Skeletal muscle satellite cell (primary cell): Measurements from ENCODE around the gene FAM210A. TPM values are rescaled to one million over a fixed set of nuclear protein-coding genes. Genes with fewer than 3 reads are reported as not detected.
A peak's percentile ranks its signal among the peaks of the same experiment; 100 is the strongest.
"Not testable (repeated sequence)": the region's sequence is repeated elsewhere in the genome, so short reads cannot be mapped to it uniquely, and the experiment has no call there.

Experiments used
- H3K27me3 ChIP-seq: 2 replicates; pipeline ENCODE4 v1.7.0; 2013; ENCODE audit warnings: low read length; ENCODE audit not compliant: control insufficient read depth, insufficient read depth
- H3K36me3 ChIP-seq: 2 replicates; pipeline ENCODE4 v1.7.0; 2013; ENCODE audit warnings: mild to moderate bottlenecking, control low read depth, low read length; ENCODE audit not compliant: insufficient read depth
- H3K4me1 ChIP-seq: 2 replicates; pipeline ENCODE4 v1.7.0; 2013; ENCODE audit warnings: low read length; ENCODE audit not compliant: control insufficient read depth, insufficient read depth
- H3K4me2 ChIP-seq: 2 replicates; pipeline ENCODE4 v1.7.0; 2013; ENCODE audit warnings: mild to moderate bottlenecking, low read length
- H3K4me3 ChIP-seq: 2 replicates; pipeline ENCODE4 v1.7.0; 2013; ENCODE audit warnings: low read length
- H3K9ac ChIP-seq: 2 replicates; pipeline ENCODE4 v1.7.0; 2013; ENCODE audit warnings: mild to moderate bottlenecking, low read depth, low read length, moderate library complexity
- H3K9me3 ChIP-seq: replicated peaks from 2 replicates; pipeline ENCODE4 v1.7.0; 2013; ENCODE audit warnings: mild to moderate bottlenecking, control low read depth, low read length
- total RNA-seq: library from RNA; depleted of rRNA; stranded (reverse); fragments of >200 nt; gene quantifications from 2 replicates; pipeline ENCODE4 v1.2.3, GENCODE V29; 2012; rRNA removed

Gene FAM210A
- total RNA-seq: 26.1 and 34.5 TPM in 2 replicates

- Histone ChIP-seq H3K4me1 (peaks cover 20% of the 10 kb centered on the region), H3K27me3 (no peaks in the 10 kb centered on the region), H3K4me2 (peak within 1 kb of the TSS; percentile 91), H3K36me3 (no peaks in the 10 kb centered on the region), H3K4me3 (peak within 1 kb of the TSS; percentile 91), H3K9me3 (no peaks in the 10 kb centered on the region), H3K9ac (peak within 1 kb of the TSS; percentile 92)
Measured at GRCh38 chr18:13726232-13726971, at the start of gene FAM210A, which contains the start of gene RNMT. FAM210A (minus strand) TSS chr18:13726558; CDS start chr18:13682077, 44,481 bp downstream. RNMT (plus strand) TSS chr18:13726673; CDS start chr18:13731518, 4,845 bp downstream.

DNA sequence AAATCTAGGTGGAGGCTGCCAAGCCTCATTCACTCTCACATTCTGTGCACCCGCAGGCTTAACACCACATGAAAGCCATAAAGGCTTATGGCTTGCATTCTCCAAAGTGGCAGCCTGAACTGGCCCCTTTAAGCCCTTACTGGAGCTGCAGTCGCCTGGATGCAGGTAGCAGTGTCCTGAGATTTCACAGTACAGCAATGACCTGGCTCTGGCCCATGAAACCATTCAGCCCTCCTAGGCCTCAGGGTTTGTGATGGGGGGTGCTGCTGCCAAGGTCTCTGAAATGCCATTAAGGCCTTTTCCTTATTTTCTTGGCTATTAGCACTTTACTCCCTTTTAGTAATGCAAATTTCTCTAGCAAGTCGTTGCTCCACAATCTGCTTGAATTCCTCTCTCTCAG, 48.7 kb upstream of the FAM210A start:
- H3K4me1 ChIP-seq: no peaks in the 10 kb centered on the region
- no peaks in the 10 kb centered on the region for H3K27me3 ChIP-seq
- no peak overlapping the region for H3K4me2 ChIP-seq
- no peak overlapping the region for H3K9ac ChIP-seq
- H3K36me3 ChIP-seq: no peaks in the 10 kb centered on the region
- H3K9me3 ChIP-seq: no peaks in the 10 kb centered on the region
- no peak overlapping the region for H3K4me3 ChIP-seq

DNA sequence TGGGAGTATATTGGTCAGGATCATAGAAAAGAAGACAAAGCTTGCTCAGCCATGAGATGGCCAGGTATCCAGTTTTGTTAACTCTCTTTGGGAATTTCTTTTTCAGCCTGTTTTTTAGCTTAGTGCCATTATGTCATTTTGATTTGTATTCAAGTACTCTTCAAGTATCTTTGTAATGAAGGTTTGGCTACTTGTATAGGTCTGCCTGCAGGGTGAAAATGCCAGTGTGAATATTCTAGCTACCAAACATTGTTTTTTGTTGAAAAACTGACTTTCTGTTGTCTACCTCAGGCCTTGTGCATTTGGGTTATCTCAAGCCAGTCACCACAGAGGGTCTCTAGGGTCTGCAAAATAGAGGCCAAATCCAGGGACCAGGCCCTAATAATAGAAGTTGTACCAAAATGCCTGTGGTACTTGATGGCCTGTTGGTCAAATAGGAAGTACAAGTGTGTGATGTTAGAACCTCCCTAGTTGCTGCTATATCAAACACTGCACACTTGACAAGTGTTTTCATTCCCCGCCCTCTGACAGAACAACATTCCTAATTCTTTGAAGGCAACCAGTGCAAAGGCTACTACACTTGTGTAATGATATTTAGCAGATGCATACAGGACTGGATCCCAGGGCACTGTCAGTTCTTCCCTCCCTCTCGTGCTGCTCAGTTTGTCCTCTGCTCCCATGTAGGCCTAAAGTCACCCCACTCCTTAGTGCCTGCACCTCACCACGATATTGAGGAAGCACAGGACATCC, 36.5 kb upstream of the FAM210A start:
- no peaks in the 10 kb centered on the region for H3K27me3 ChIP-seq

DNA sequence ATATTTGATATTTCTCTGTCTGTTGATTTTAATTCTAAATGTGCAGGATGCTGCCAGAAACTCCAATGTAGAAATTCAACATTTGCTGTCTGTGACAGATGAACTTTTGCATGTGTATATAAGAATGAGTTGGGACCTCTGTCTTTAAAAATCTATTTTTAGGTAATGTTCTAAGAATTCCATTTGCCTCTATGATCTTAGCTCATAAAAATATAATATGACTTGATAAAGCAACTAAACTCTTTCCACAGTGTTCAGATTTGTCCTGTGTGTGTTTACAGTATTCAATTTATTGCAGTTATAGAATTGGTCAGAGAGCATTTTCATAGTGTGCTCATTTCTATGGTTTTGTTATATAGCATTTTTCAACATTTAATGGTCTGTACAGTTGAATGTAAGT, 33.7 kb upstream of the FAM210A start:
- H3K4me1 ChIP-seq: no peaks in the 10 kb centered on the region
- H3K9me3 ChIP-seq: no peaks in the 10 kb centered on the region
- H3K36me3 ChIP-seq: peaks cover 41% of the 10 kb centered on the region
- no peak overlapping the region for H3K9ac ChIP-seq
- H3K4me2 ChIP-seq: no peak overlapping the region
- H3K27me3 ChIP-seq: no peaks in the 10 kb centered on the region
- no peak overlapping the region for H3K4me3 ChIP-seq

More for the DNA sequence above, 36.5 kb upstream of the FAM210A start:
- Histone ChIP-seq H3K4me1 (no peaks in the 10 kb centered on the region), H3K36me3 (peaks cover 15% of the 10 kb centered on the region), H3K4me2 (no peak overlapping the region), H3K9ac (no peak overlapping the region), H3K9me3 (no peaks in the 10 kb centered on the region), H3K4me3 (no peak overlapping the region)

GRCh38 chr18:13758622-13759021, 32.3 kb upstream of the FAM210A start:
- no peak overlapping the region for H3K4me3 ChIP-seq
- H3K9me3 ChIP-seq: no peaks in the 10 kb centered on the region
- peaks cover 55% of the 10 kb centered on the region for H3K36me3 ChIP-seq
- no peak overlapping the region for H3K9ac ChIP-seq
- H3K4me1 ChIP-seq: no peaks in the 10 kb centered on the region
- H3K27me3 ChIP-seq: no peaks in the 10 kb centered on the region
- H3K4me2 ChIP-seq: no peak overlapping the region

DNA sequence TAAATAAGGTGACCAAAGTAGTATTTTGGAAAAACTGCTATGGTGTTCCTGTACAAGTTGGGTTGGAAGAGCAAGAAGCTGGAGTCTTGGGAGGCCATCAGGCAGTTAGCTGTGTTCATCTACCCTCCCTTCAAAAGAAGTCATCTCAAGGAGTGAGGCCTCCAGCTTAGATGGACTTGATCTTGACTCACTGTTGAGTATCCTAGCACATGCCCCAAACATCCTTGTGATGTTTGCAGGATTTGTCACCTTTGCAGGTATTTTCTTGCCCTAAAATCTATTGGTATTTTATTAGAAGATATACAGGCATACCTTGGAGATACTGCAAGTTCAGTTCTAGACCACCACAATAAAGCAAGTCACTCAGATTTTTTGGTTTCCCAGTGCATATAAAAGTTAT, 30.3 kb upstream of the FAM210A start:
- Histone ChIP-seq H3K4me1 (no peaks in the 10 kb centered on the region), H3K36me3 (peaks cover 59% of the 10 kb centered on the region), H3K9ac (no peak overlapping the region), H3K4me3 (no peak overlapping the region), H3K27me3 (no peaks in the 10 kb centered on the region), H3K9me3 (no peaks in the 10 kb centered on the region), H3K4me2 (no peak overlapping the region)

DNA sequence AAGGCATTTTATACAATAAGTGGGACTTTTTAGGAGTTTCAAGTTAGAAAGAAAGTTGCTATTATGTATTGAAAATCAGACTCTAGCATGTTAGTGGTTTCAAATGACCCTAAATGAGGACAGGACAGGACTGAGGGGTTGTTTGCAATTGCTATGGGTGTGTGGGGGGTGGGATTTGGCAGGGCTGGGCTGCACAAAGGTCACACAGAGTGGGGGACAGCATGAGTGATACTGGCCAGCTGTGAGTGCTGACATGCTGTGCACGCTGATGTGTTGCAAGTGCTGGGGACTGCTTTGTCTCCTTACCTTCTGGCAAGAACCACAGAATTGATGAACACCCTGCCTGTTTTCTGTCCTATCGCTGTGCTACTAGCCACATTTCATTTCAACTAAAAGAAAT, 29.9 kb upstream of the FAM210A start:
- H3K9ac ChIP-seq: no peak overlapping the region
- no peak overlapping the region for H3K4me2 ChIP-seq
- peaks cover 56% of the 10 kb centered on the region for H3K36me3 ChIP-seq
- H3K9me3 ChIP-seq: no peaks in the 10 kb centered on the region
- no peaks in the 10 kb centered on the region for H3K27me3 ChIP-seq
- H3K4me3 ChIP-seq: no peak overlapping the region
- no peaks in the 10 kb centered on the region for H3K4me1 ChIP-seq

- not testable (repeated sequence) for H3K4me1 ChIP-seq, H3K4me2 ChIP-seq, H3K9me3 ChIP-seq, H3K27me3 ChIP-seq, H3K9ac ChIP-seq, H3K4me3 ChIP-seq
- peaks cover 54% of the 10 kb centered on the region for H3K36me3 ChIP-seq
Measured at GRCh38 chr18:13751599-13751998, 25.2 kb upstream of the FAM210A start.

DNA sequence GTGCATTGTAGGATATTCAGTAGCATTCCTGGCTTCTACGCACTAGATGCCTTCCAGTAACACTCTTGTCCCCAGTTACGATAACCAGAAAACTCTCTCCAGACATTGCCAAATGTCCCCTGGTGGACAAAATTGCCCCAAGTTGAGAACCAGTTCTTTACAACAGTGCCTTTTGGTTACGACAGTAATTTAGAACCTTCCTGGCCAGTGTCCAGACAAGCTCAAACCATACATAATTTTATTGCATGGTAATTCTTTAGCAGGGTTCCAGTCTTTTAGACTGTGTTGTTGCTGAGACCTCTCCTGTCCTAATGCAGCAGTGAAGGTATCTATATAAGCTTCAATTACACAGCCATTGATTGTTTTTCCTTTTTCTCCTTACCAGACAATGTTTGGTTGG, 20.3 kb upstream of the FAM210A start:
- Histone ChIP-seq H3K9ac (no peak overlapping the region), H3K36me3 (peaks cover 56% of the 10 kb centered on the region), H3K4me1 (no peaks in the 10 kb centered on the region), H3K9me3 (no peaks in the 10 kb centered on the region), H3K4me3 (no peak overlapping the region), H3K27me3 (no peaks in the 10 kb centered on the region), H3K4me2 (no peak overlapping the region)

DNA sequence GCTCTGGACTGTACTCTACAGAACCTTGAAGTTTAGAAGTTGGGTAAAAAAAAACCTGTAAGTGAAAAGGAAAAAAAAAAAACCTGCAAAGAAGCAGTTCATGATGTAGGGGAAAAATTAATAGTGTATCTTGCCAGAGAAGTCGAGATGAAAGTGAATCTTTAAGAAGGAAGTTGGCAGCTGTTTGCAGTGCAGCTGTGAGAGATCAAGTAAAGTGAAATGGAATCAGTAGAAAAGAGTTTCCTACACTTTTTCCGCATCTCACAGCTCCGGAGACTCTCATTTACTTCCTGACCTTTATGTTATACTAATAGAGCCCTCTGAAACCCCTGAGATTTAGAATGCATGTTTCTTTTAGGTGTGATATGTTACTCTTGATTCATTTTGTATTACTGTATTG, 19.3 kb upstream of the FAM210A start:
- no peaks in the 10 kb centered on the region for H3K4me1 ChIP-seq
- H3K36me3 ChIP-seq: peaks cover 62% of the 10 kb centered on the region
- H3K4me2 ChIP-seq: no peak overlapping the region

DNA sequence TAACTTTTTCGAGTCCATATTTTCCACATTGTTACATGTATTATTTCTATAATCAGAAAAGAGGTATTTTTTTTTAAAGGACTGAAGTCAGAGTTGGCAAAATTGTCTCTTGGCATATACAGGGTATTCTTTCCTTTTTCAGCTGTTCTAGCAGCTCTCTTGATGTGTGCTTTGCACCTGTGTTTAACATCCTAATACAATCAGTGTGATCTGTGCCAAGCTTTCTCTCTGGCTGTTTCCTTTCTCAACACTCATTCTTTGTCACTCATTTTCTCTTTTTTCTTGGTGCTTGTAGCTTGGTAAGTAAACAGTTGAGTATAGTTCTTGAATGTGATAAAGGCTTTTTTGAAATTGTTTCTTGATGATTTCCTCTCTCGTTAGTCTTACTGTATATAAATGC, 9.3 kb upstream of the FAM210A start:
- Histone ChIP-seq H3K4me1 (no peaks in the 10 kb centered on the region), H3K9ac (no peak overlapping the region), H3K4me3 (no peak overlapping the region), H3K4me2 (no peak overlapping the region), H3K9me3 (no peaks in the 10 kb centered on the region), H3K27me3 (no peaks in the 10 kb centered on the region), H3K36me3 (peaks cover 42% of the 10 kb centered on the region)

More for the DNA sequence above, 19.3 kb upstream of the FAM210A start:
- H3K4me3 ChIP-seq: no peak overlapping the region
- H3K9me3 ChIP-seq: no peaks in the 10 kb centered on the region
- H3K9ac ChIP-seq: no peak overlapping the region
- H3K27me3 ChIP-seq: no peaks in the 10 kb centered on the region
